22Rv1 (cell line): ENCODE measurements around the gene CIB4.

Source experiments
- CTCF ChIP-seq: fragments of 450-650 bp; IDR thresholded peaks from 2 replicates; pipeline ENCODE4 v1.5.1; 2017; ENCODE audit warnings: mild to moderate bottlenecking
- ZFX ChIP-seq: fragments of 450-650 bp; IDR thresholded peaks from 2 replicates; pipeline ENCODE4 v1.6.1; 2017; ENCODE audit warnings: antibody characterized with exemption, borderline replicate concordance

GRCh38 chr2:26573241-26573925 is 67.8 kb downstream of the CIB4 start:
- no peak for TF ChIP-seq CTCF
- TF ChIP-seq ZFX: no peak
